Endodermal cell (in vitro differentiated cells): Measurements from ENCODE around the gene KCNH8. TPM values are rescaled to one million over a fixed set of nuclear protein-coding genes. Genes with fewer than 3 reads are reported as not detected.
A peak's percentile ranks its signal among the peaks of the same experiment; 100 is the strongest.
"Not testable (repeated sequence)": the region's sequence is repeated elsewhere in the genome, so short reads cannot be mapped to it uniquely, and the experiment has no call there.

Experiments
- DNase-seq: peaks from one replicate; pipeline ENCODE4 v3.0.0-alpha.2; 2017
- H3K27ac ChIP-seq: 2 replicates; pipeline ENCODE4 v1.5.1; 2013; ENCODE audit warnings: mild to moderate bottlenecking, low read depth, low read length, moderate library complexity
- H3K27me3 ChIP-seq: 2 replicates; pipeline ENCODE4 v1.6.1; 2013; ENCODE audit warnings: mild to moderate bottlenecking, low read length, moderate library complexity; ENCODE audit not compliant: insufficient read depth, control insufficient read depth, poor library complexity, severe bottlenecking
- H3K36me3 ChIP-seq: 2 replicates; pipeline ENCODE4 v1.7.0; 2013; ENCODE audit warnings: mild to moderate bottlenecking, low read length, moderate library complexity; ENCODE audit not compliant: control insufficient read depth, insufficient read depth
- H3K4me1 ChIP-seq: one replicate; pipeline ENCODE4 v1.7.0; 2013; ENCODE audit warnings: low read length; ENCODE audit not compliant: control insufficient read depth, insufficient read depth
- H3K4me3 ChIP-seq: 2 replicates; pipeline ENCODE4 v1.5.1; 2013; ENCODE audit warnings: mild to moderate bottlenecking, low read length, moderate library complexity
- H3K9ac ChIP-seq: 2 replicates; pipeline ENCODE4 v1.6.1; 2013; ENCODE audit warnings: mild to moderate bottlenecking, low read length, moderate library complexity; ENCODE audit not compliant: poor library complexity, severe bottlenecking; ENCODE audit errors: extremely low read depth
- H3K9me3 ChIP-seq: 2 replicates; pipeline ENCODE4 v1.6.1; 2013; ENCODE audit warnings: mild to moderate bottlenecking, low read length, moderate library complexity; ENCODE audit not compliant: control insufficient read depth
- H3K27ac Mint-ChIP-seq: 2 replicates; pipeline ENCODE4 v1.8.0; 2020; ENCODE audit warnings: mixed read lengths
- H3K27me3 Mint-ChIP-seq: 2 replicates; pipeline ENCODE4 v1.8.0; 2021; ENCODE audit warnings: mild to moderate bottlenecking, mixed read lengths; ENCODE audit not compliant: insufficient read depth
- H3K36me3 Mint-ChIP-seq: 2 replicates; pipeline ENCODE4 v1.8.0; 2020; ENCODE audit warnings: low read depth, mixed read lengths
- H3K4me1 Mint-ChIP-seq: 2 replicates; pipeline ENCODE4 v1.8.0; 2020; ENCODE audit warnings: mixed read lengths
- H3K4me3 Mint-ChIP-seq: 2 replicates; pipeline ENCODE4 v1.8.0; 2020; ENCODE audit warnings: mild to moderate bottlenecking, moderate library complexity, mixed read lengths
- H3K9me3 Mint-ChIP-seq: 2 replicates; pipeline ENCODE4 v1.8.0; 2020; ENCODE audit warnings: mild to moderate bottlenecking, mixed read lengths
- WGBS, 2 experiments: methylation state at CpG; one replicate each; pipeline versions ENCODE4 v1.1.5 to v1.1.7; 2013; ENCODE audit warnings: missing lambda C conversion rate in 2 of 2, mixed read lengths in 1 of 2; ENCODE audit not compliant: insufficient coverage in 1 of 2, insufficient read length in 1 of 2; 5-methylcytosine and 5-hydroxymethylcytosine counted together
- total RNA-seq, 2 donors: library from RNA; stranded (reverse); fragmentation: NEBNext Ultra II Directional in 1 of 2; extraction: Animal tissue kit (Norgen Biotek cat#: 25700) in 1 of 2; gene quantifications; 2 replicates in 1 of 2; 3 replicates in 1 of 2; pipeline ENCODE4 v1.2.1, GENCODE V29; 2021
- TF ChIP-seq, protein P1 (sequence below): fragments of 200-600 bp; sonication (generic); conservative IDR thresholded peaks from 2 replicates; pipeline ENCODE4 v1.5.0; 2021; ENCODE audit warnings: antibody characterized with exemption, mild to moderate bottlenecking

KCNH8 gene
- total RNA-seq, 2 donors from 2014 or later: 12.0 to 15.0 TPM

DNA sequence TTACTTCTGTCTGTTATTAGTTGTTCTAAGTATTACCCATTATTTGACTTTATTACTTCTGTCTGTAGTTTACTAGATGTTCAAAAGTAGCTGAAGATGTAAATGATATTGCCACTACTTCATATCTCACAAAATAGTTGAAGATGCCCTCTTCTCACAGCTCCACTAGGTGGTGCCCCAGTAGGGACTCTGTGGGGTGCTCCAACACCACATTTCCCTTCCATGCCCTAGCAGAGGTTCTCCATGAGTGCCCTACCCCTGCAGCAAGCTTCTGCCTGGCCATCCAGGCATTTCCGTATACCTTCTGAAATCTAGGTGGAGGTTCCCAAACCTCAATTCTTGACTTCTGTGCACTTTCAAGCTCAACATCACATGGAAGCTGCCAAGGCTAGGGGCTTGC lies 80.8 kb downstream of the KCNH8 start:
- Mint-ChIP-seq H3K9me3 (no peaks in the 10 kb centered on the region), H3K4me1 (peaks cover 18% of the 10 kb centered on the region), H3K27me3 (no peaks in the 10 kb centered on the region), H3K36me3 (peaks cover 8% of the 10 kb centered on the region), H3K4me3 (no peak overlapping the region), H3K27ac (no peak overlapping the region)
- H3K9ac ChIP-seq: no peak overlapping the region
- no peak overlapping the region for H3K4me3 ChIP-seq
- H3K36me3 ChIP-seq: peaks cover 5% of the 10 kb centered on the region
- no peak overlapping the region for H3K27ac ChIP-seq
- H3K27me3 ChIP-seq: no peaks in the 10 kb centered on the region
- 95% methylated on average over 1 of the region's 1 CpG; no CpG with 5 or more reads in 1 of the 2 experiments for WGBS, 2 experiments
- TF ChIP-seq, protein P1, sequence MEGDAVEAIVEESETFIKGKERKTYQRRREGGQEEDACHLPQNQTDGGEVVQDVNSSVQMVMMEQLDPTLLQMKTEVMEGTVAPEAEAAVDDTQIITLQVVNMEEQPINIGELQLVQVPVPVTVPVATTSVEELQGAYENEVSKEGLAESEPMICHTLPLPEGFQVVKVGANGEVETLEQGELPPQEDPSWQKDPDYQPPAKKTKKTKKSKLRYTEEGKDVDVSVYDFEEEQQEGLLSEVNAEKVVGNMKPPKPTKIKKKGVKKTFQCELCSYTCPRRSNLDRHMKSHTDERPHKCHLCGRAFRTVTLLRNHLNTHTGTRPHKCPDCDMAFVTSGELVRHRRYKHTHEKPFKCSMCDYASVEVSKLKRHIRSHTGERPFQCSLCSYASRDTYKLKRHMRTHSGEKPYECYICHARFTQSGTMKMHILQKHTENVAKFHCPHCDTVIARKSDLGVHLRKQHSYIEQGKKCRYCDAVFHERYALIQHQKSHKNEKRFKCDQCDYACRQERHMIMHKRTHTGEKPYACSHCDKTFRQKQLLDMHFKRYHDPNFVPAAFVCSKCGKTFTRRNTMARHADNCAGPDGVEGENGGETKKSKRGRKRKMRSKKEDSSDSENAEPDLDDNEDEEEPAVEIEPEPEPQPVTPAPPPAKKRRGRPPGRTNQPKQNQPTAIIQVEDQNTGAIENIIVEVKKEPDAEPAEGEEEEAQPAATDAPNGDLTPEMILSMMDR: peak; percentile 60
- H3K4me1 ChIP-seq: no peaks in the 10 kb centered on the region
- DNase-seq: no peak
- no peaks in the 10 kb centered on the region for H3K9me3 ChIP-seq

DNA sequence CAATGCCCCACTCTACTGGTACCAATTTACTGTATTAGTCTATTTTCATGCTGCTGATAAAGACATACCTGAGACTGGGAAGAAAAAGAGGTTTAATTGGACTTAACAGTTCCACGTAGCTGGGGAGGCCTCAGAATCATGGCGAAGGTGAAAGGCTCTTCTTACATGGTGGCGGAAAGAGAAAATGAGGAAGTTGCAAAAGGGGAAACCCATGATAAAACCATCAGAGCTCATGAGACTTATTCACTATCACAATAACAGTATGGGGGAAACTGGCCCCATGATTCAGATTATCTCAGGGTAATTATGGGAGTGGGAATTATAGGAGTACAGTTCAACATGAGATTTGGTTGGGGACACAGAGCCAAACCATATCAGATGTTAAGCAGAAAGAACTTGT lies 81.6 kb downstream of the KCNH8 start:
- not testable (repeated sequence) for H3K27me3 ChIP-seq, H3K4me3 ChIP-seq, H3K9ac ChIP-seq, H3K27ac ChIP-seq, H3K27ac Mint-ChIP-seq, H3K4me1 ChIP-seq, H3K27me3 Mint-ChIP-seq, DNase-seq, H3K4me3 Mint-ChIP-seq, H3K9me3 ChIP-seq, H3K9me3 Mint-ChIP-seq, H3K36me3 ChIP-seq
- peaks cover 10% of the 10 kb centered on the region for H3K36me3 Mint-ChIP-seq
- 96 to 100% methylated on average over 2 to 3 of the region's 3 CpGs for WGBS, 2 experiments
- peaks cover 18% of the 10 kb centered on the region for H3K4me1 Mint-ChIP-seq

DNA sequence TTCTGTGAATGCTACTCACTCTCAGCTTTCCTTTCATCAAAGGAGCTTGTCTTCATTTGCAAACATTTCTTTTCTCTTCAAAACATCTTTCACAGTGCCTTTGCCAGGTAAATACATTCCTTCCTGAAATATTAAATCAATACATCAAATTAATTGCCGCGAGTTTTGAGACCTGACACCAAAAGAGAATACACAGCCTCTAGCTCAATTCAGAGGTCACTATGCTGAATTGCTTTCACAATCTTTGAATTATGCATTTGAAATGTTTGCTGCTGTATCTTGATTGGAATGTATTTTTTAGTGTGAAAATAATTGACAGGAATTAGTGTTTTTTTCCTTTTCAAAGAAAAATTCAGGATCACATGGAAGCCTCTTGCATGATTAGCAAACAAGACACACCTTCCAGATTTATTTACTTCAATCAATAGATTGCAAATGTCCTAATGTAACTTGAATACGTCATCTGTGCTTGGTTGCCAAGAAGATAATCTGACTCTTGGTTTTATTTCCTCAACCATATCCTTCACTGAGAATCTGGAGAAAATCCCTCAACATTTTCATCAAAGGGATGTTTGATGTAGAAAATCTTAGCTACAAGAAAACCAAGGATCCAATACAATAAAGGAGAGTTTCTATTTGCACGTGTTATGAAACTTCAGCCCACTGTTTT lies 83.6 kb downstream of the KCNH8 start:
- TF ChIP-seq, protein P1: no peak
- Histone ChIP-seq H3K27me3 (no peaks in the 10 kb centered on the region), H3K27ac (no peak overlapping the region), H3K4me3 (no peak overlapping the region), H3K9me3 (no peaks in the 10 kb centered on the region), H3K4me1 (no peaks in the 10 kb centered on the region), H3K36me3 (peaks cover 5% of the 10 kb centered on the region), H3K9ac (no peak overlapping the region)
- DNase-seq: no peak
- H3K36me3 Mint-ChIP-seq: peaks cover 12% of the 10 kb centered on the region
- no peak overlapping the region for H3K27ac Mint-ChIP-seq
- peaks cover 13% of the 10 kb centered on the region for H3K4me1 Mint-ChIP-seq
- WGBS, 2 experiments: 97 to 100% methylated on average over 3 to 4 of the region's 4 CpGs
- H3K9me3 Mint-ChIP-seq: peaks cover 4% of the 10 kb centered on the region
- H3K27me3 Mint-ChIP-seq: no peaks in the 10 kb centered on the region
- no peak overlapping the region for H3K4me3 Mint-ChIP-seq

DNA sequence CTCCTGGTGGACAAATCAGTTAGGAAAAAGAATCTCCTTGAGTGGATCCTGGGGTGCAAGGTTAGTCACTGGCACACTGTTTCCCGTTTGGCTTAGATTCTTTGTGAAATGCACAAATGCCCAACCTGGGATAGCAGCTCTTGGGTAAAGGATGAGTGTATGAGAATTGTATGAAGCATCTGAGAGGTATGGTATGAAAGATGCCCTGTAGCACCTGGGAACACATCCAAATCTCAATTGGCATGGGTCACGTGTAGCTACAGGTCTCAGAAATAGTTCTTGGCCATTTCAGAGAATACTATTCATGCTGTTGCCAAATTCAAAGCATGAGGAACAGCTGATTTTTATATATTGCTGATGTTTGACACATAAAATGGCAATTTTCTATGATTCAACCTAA lies 84.3 kb downstream of the KCNH8 start:
- Mint-ChIP-seq H3K36me3 (peaks cover 12% of the 10 kb centered on the region), H3K4me3 (no peak overlapping the region), H3K27ac (no peak overlapping the region), H3K27me3 (no peaks in the 10 kb centered on the region), H3K9me3 (peaks cover 4% of the 10 kb centered on the region), H3K4me1 (peaks cover 13% of the 10 kb centered on the region)
- no peak overlapping the region for H3K9ac ChIP-seq
- TF ChIP-seq, protein P1: no peak
- no peaks in the 10 kb centered on the region for H3K4me1 ChIP-seq
- no peak overlapping the region for H3K4me3 ChIP-seq
- no peaks in the 10 kb centered on the region for H3K27me3 ChIP-seq
- WGBS, 2 experiments: 84 to 90% methylated on average over 1 to 2 of the region's 2 CpGs
- H3K27ac ChIP-seq: no peak overlapping the region
- DNase-seq: no peak
- no peaks in the 10 kb centered on the region for H3K9me3 ChIP-seq
- H3K36me3 ChIP-seq: peaks cover 5% of the 10 kb centered on the region

DNA sequence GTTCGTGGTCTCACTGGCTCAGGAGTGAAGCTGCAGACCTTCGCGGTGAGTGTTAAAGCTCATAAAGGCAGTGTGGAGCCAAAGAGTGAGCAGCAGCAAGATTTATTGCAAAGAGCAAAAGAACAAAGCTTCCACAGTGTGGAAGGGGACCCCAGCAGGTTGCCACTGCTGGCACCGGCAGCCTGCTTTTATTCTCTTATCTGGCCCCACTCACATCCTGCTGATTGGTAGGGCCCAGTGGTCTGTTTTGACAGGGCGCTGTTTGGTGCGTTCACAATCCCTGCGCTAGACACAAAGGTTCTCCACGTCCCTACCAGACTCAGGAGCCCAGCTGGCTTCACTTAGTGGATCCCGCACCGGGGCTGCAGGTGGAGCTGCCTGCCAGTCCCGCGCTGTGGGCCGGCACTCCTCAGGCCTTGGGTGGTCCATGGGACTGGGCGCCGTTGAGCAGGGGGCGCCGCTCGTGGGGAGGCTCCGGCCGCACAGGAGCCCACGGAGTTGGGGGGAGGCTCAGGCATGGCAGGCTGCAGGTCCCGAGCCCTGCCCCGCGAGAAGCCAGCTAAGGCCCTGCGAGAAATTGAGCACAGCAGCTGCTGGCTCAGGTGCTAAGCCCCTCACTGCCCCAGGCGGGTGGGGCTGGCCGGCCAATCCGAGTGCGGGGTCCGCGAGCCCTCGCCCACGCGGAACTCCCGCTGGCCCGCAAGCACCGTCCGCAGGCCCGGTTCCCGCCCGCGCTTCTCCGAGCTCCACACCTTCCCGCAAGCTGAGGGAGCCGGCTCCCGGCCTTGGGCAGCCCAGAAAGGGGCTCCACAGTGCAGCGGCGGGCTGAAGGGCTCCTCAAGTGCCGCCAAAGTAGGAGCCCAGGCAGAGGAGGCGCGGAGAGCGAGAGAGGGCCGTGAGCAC lies 85.8 kb downstream of the KCNH8 start:
- H3K4me1 ChIP-seq, DNase-seq, H3K27me3 ChIP-seq, H3K9ac ChIP-seq, H3K4me3 ChIP-seq, H3K36me3 ChIP-seq, H3K27me3 Mint-ChIP-seq, H3K4me3 Mint-ChIP-seq, H3K9me3 ChIP-seq, H3K27ac ChIP-seq, H3K9me3 Mint-ChIP-seq: not testable (repeated sequence)
- WGBS, 2 experiments: 84 to 94% methylated on average over 7 to 53 of the region's 53 CpGs
- H3K4me1 Mint-ChIP-seq: peaks cover 11% of the 10 kb centered on the region
- H3K36me3 Mint-ChIP-seq: peaks cover 12% of the 10 kb centered on the region
- H3K27ac Mint-ChIP-seq: peak overlapping the region; percentile 10
